ENCODE data around the gene SMIM22. TPM values are rescaled to one million over a fixed set of nuclear protein-coding genes. Genes with fewer than 3 reads are reported as not detected.

The SMIM22 gene
- total and polyA plus RNA-seq, 2 of the 8 experiments (the other 6 are each of a cell fraction or from before 2014, with no cell fraction given): not detected

DNA sequence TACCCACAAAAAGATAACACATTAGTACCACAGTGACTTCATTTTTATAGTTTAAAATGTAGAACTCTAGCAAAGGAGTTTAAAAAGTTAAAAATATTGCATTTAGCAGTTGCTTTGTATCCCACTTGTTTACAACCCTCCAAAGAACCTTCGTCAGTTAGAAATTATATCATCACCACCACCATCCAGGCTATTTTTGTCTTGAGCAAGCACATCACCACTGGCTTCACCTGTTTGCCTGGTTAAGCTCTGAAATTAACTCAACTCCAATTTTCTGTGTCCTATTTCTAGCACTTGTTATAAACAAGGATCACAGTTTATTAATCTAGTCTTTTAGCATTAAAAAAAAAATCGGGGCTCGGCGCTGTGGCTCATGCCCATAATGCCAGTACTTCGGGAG is 45.8 kb downstream of the SMIM22 start:
- no peak overlapping the region for H2AK5ac ChIP-seq (ENCODE audit: low read depth, low read length)
- H3K23ac ChIP-seq (ENCODE audit: insufficient read length): no peak overlapping the region
- no peak overlapping the region for H2BK12ac ChIP-seq (ENCODE audit: low read depth, low read length)
- no peak overlapping the region for H2BK15ac ChIP-seq (ENCODE audit: low read length)
- DNase-seq (ENCODE audit: low read depth in 1 of 2, low spot score in 2 of 2) (no peak), FAIRE-seq (no peak)
- no peak overlapping the region for H3K56ac ChIP-seq (replicated peaks; ENCODE audit: insufficient read length, low read depth, low read length)
- H3K79me2 ChIP-seq (ENCODE audit: control insufficient read depth in 1 of 2, insufficient read depth in 2 of 2, low read length in 2 of 2): peaks cover 2 to 17% of the 10 kb centered on the region in 2 experiments
- CTCF ChIA-PET (ENCODE audit: partially characterized antibody): interaction anchor here (1.2 kb wide), 1 partner anchor 10 kb away, joined by 4 read pairs; no protein-coding TSS in a partner anchor
- H2BK120ac ChIP-seq (replicated peaks; ENCODE audit: low read depth, low read length): no peak overlapping the region
- peaks cover 1 to 2% (median 1%) of the 10 kb centered on the region in 4 experiments; a peak in 4 of 7 replicates for H3K4me1 ChIP-seq (replicated peaks in 1 of 4; ENCODE audit: control insufficient read depth in 3 of 4, insufficient read depth in 4 of 4, low read length in 3 of 4)
- peaks cover 2 to 9% of the 10 kb centered on the region in 2 experiments for H4K20me1 ChIP-seq (replicated peaks in 1 of 2; ENCODE audit: control insufficient read depth in 1 of 2, insufficient read depth in 2 of 2, low read length in 2 of 2)
- no peaks in the 10 kb centered on the region for H3K9me3 ChIP-seq (ENCODE audit: insufficient read depth in 2 of 2, low read depth in 1 of 2, low read length in 1 of 2)
- no peak overlapping the region for H3K9ac ChIP-seq (replicated peaks in 1 of 4; ENCODE audit: extremely low read depth in 1 of 4, low read depth in 3 of 4, low read length in 3 of 4)
- H4K5ac ChIP-seq (ENCODE audit: insufficient read length, low read depth, low read length): no peak overlapping the region
- no peak overlapping the region for H3K27ac ChIP-seq (ENCODE audit: low read depth, low read length)
- no peak overlapping the region for H4K8ac ChIP-seq (ENCODE audit: extremely low read depth, insufficient read depth, low read length)
- no peak overlapping the region for H2BK20ac ChIP-seq (ENCODE audit: low read length)
- no peak overlapping the region for H3K18ac ChIP-seq (ENCODE audit: extremely low read depth, low read length)
- peaks cover under 1% of the 10 kb centered on the region; the same call in 1 of the 2 replicates for H3K23me2 ChIP-seq (ENCODE audit: low read depth, low read length)
- H3K27me3 ChIP-seq (replicated peaks in 1 of 4; ENCODE audit: control insufficient read depth in 3 of 4, extremely low read depth in 1 of 4, insufficient read depth in 3 of 4, low read length in 3 of 4): no peaks in the 10 kb centered on the region
- H3K4ac ChIP-seq (replicated peaks; ENCODE audit: insufficient read length, low read depth, low read length): no peak overlapping the region
- WGBS, 2 experiments (ENCODE audit: extremely low coverage in 1 of 2, insufficient coverage in 1 of 2, insufficient read length in 1 of 2, insufficient replicate concordance in 2 of 2, low coverage in 1 of 2, low lambda C conversion rate in 2 of 2, missing lambda C conversion rate in 1 of 2): 77% methylated on average over 5 of the region's 5 CpGs; no CpG with 5 or more reads in 1 of the 2 experiments
- H2AFZ ChIP-seq (ENCODE audit: low read length): no peak overlapping the region
- H3K79me1 ChIP-seq (ENCODE audit: low read depth, low read length): peaks cover under 1% of the 10 kb centered on the region
- no peak overlapping the region for H3K4me2 ChIP-seq (ENCODE audit: insufficient read depth in 1 of 2, low read depth in 2 of 2, low read length in 2 of 2)
- POLR2A ChIA-PET (ENCODE audit: partially characterized antibody): interaction anchor here (1.3 kb wide), 1 partner anchor 22 kb away, joined by 3 read pairs; no protein-coding TSS in a partner anchor
- H3K36me3 ChIP-seq (ENCODE audit: control insufficient read depth in 2 of 4, insufficient read depth in 4 of 4, low read length in 3 of 4): peaks cover 14 to 65% (median 52%) of the 10 kb centered on the region in 4 experiments
- H2BK5ac ChIP-seq (ENCODE audit: low read depth, low read length): no peak overlapping the region
- H3K4me3 ChIP-seq (ENCODE audit: extremely low read depth in 1 of 4, insufficient read depth in 2 of 4, low read depth in 3 of 4, low read length in 4 of 4): no peak overlapping the region
- H3K14ac ChIP-seq (ENCODE audit: insufficient read length): no peak overlapping the region
- H4K91ac ChIP-seq (replicated peaks; ENCODE audit: insufficient read length, low read length): no peak overlapping the region
- no peak for TF ChIP-seq MAX (IDR thresholded peaks at IDR 0.05)
- no peak for TF ChIP-seq SRF (IDR thresholded peaks at IDR 0.05; ENCODE audit: low read depth, low read length)
- TF ChIP-seq EP300 (IDR thresholded peaks at IDR 0.05; ENCODE audit: borderline replicate concordance in 1 of 2, low read depth in 2 of 2, low read length in 2 of 2): no peak
- TF ChIP-seq MAFK (IDR thresholded peaks at IDR 0.05; ENCODE audit: low read depth, low read length): no peak
- no peak for TF ChIP-seq KDM1A (IDR thresholded peaks at IDR 0.05; ENCODE audit: borderline replicate concordance, low read length)
- TF ChIP-seq ZNF274 (IDR thresholded peaks at IDR 0.05; ENCODE audit: borderline replicate concordance, extremely low read depth, low read length): no peak
- no peak for TF ChIP-seq NANOG (IDR thresholded peaks at IDR 0.05; ENCODE audit: insufficient read depth, low read depth, low read length, poor library complexity, severe bottlenecking)
- no peak for TF ChIP-seq EZH2 (IDR thresholded peaks at IDR 0.05; ENCODE audit: low read depth, low read length, severe bottlenecking)
- no peak for TF ChIP-seq JUND (IDR thresholded peaks at IDR 0.05; ENCODE audit: low read length)
- no peak for TF ChIP-seq E2F6 (IDR thresholded peaks at IDR 0.05)
- TF ChIP-seq JUN (IDR thresholded peaks at IDR 0.05; ENCODE audit: low read depth, low read length): no peak
- TF ChIP-seq HDAC6 (IDR thresholded peaks at IDR 0.05; ENCODE audit: low read depth, low read length): no peak
- no peak for TF ChIP-seq BACH1 (IDR thresholded peaks at IDR 0.05; ENCODE audit: low read length)

Data from H1 (cell line).